Fibroblast of lung (primary cell): ENCODE results near the gene EBF4. TPM values are rescaled to one million over a fixed set of nuclear protein-coding genes. Genes with fewer than 3 reads are reported as not detected.

ENCODE experiments used
- DNase-seq, 2 donors: peaks; one replicate each; pipeline versions ENCODE4 v3.0.0 to v3.0.0-alpha.2; 2010; ENCODE audit warnings: low read depth in 2 of 2
- H2AFZ ChIP-seq: 2 replicates; pipeline ENCODE4 v1.5.1; 2012; ENCODE audit warnings: low read length, control low read depth, inconsistent platforms
- H3K27ac ChIP-seq: 2 replicates; pipeline ENCODE4 v1.5.1; 2011; ENCODE audit warnings: low read length, control low read depth; ENCODE audit not compliant: insufficient read depth
- H3K27me3 ChIP-seq: 2 replicates; pipeline ENCODE4 v1.5.1; 2011; ENCODE audit warnings: mild to moderate bottlenecking, low read length; ENCODE audit not compliant: control insufficient read depth, insufficient read depth
- H3K36me3 ChIP-seq: 2 replicates; pipeline ENCODE4 v1.5.1; 2011; ENCODE audit warnings: low read length; ENCODE audit not compliant: control insufficient read depth, insufficient read depth
- H3K4me1 ChIP-seq: 2 replicates; pipeline ENCODE4 v1.5.1; 2011; ENCODE audit warnings: low read length; ENCODE audit not compliant: control insufficient read depth, insufficient read depth; ENCODE audit errors: extremely low read depth
- H3K4me2 ChIP-seq: 2 replicates; pipeline ENCODE4 v1.5.1; 2011; ENCODE audit warnings: low read length, control low read depth; ENCODE audit not compliant: insufficient read depth; ENCODE audit errors: extremely low read depth
- H3K4me3 ChIP-seq, 4 experiments: fragments of 200-600 bp in 1 of 4; sonication (generic) in 1 of 4; replicated peaks in 1 of 4; 2 replicates each; pipeline ENCODE4 v1.5.1; 2011 to 2016; ENCODE audit warnings: low read length in 4 of 4, low read depth in 3 of 4, mild to moderate bottlenecking in 3 of 4, control low read depth in 2 of 4, inconsistent platforms in 1 of 4, mixed read lengths in 1 of 4; ENCODE audit not compliant: insufficient read depth in 1 of 4; ENCODE audit errors: control extremely low read depth in 1 of 4
- H3K79me2 ChIP-seq: 2 replicates; pipeline ENCODE4 v1.5.1; 2012; ENCODE audit warnings: mild to moderate bottlenecking, low read length, inconsistent platforms; ENCODE audit not compliant: control insufficient read depth, insufficient read depth
- H3K9ac ChIP-seq: 2 replicates; pipeline ENCODE4 v1.5.1; 2011; ENCODE audit warnings: mild to moderate bottlenecking, low read length, control low read depth; ENCODE audit not compliant: insufficient read depth
- H3K9me3 ChIP-seq: 2 replicates; pipeline ENCODE4 v1.5.1; 2012; ENCODE audit warnings: low read depth, low read length; ENCODE audit not compliant: control insufficient read depth, insufficient read depth
- H4K20me1 ChIP-seq: 2 replicates; pipeline ENCODE4 v1.5.1; 2011; ENCODE audit warnings: low read length; ENCODE audit not compliant: control insufficient read depth, insufficient read depth; ENCODE audit errors: extremely low read depth
- CTCF ChIP-seq, 2 donors: IDR thresholded peaks in 1 of 2; conservative IDR thresholded peaks in 1 of 2; 1 replicate in 1 of 2; 2 replicates in 1 of 2; pipeline ENCODE4 v1.5.1; 2011 to 2012; ENCODE audit warnings: low read length in 2 of 2, control low read depth in 1 of 2, inconsistent platforms in 1 of 2, low read depth in 1 of 2, mild to moderate bottlenecking in 1 of 2
- EZH2 ChIP-seq: IDR thresholded peaks from 2 replicates; pipeline ENCODE4 v1.5.1; 2012; ENCODE audit warnings: low read length, control low read depth, mild to moderate bottlenecking; ENCODE audit errors: missing control alignments
- polyA plus RNA-seq, 2 donors: library from polyadenylated mRNA; depleted of rRNA in 1 of 2; stranded (reverse) in 1 of 2; unstranded in 1 of 2; fragments of >200 nt; gene quantifications; 2 replicates each; pipeline ENCODE4 v1.2.1, GENCODE V29; 2011 to 2012; ENCODE audit warnings: missing spikeins in 1 of 2
- total RNA-seq: library from RNA; depleted of rRNA; stranded (reverse); fragments of >200 nt; gene quantifications from 2 replicates; pipeline ENCODE4 v1.2.1, GENCODE V29; 2014

EBF4 gene
- total and polyA plus RNA-seq, 2 donors (not counting 1 experiment from before 2014, with no cell fraction given) = 0.35 to 0.99 TPM

GRCh38 chr20:2760952-2761305 lies 68.3 kb downstream of the EBF4 start:
- H3K9me3 ChIP-seq = no peaks in the 10 kb centered on the region
- no peak overlapping the region for H3K27ac ChIP-seq
- no peaks in the 10 kb centered on the region for H3K4me1 ChIP-seq
- H3K9ac ChIP-seq = no peak overlapping the region
- no peaks in the 10 kb centered on the region for H4K20me1 ChIP-seq
- no peaks in the 10 kb centered on the region for H3K36me3 ChIP-seq
- no peak overlapping the region for H3K4me3 ChIP-seq
- peaks cover 12% of the 10 kb centered on the region for H3K27me3 ChIP-seq
- no peaks in the 10 kb centered on the region for H3K79me2 ChIP-seq
- TF ChIP-seq EZH2 (no peak), CTCF (conservative IDR thresholded peaks at IDR 0.05 in 1 of 2, IDR thresholded peaks at IDR 0.05 in 1 of 2; ENCODE audit: low read depth in 1 of 2, low read length in 2 of 2) (no peak)
- H3K4me2 ChIP-seq = no peak overlapping the region
- no peak overlapping the region for H2AFZ ChIP-seq
- no peak for DNase-seq

- DNase-seq = no peak
- H3K4me3 ChIP-seq = no peak overlapping the region
- peaks cover 12% of the 10 kb centered on the region for H3K27me3 ChIP-seq
- no peaks in the 10 kb centered on the region for H3K9me3 ChIP-seq
- no peaks in the 10 kb centered on the region for H3K4me1 ChIP-seq
- no peaks in the 10 kb centered on the region for H3K36me3 ChIP-seq
- H3K9ac ChIP-seq = no peak overlapping the region
- H2AFZ ChIP-seq = no peak overlapping the region
- H3K4me2 ChIP-seq = no peak overlapping the region
- H3K79me2 ChIP-seq = no peaks in the 10 kb centered on the region
- TF ChIP-seq EZH2 (no peak), CTCF (conservative IDR thresholded peaks at IDR 0.05 in 1 of 2, IDR thresholded peaks at IDR 0.05 in 1 of 2; ENCODE audit: low read depth in 1 of 2, low read length in 2 of 2) (no peak)
- no peak overlapping the region for H3K27ac ChIP-seq
- H4K20me1 ChIP-seq = no peaks in the 10 kb centered on the region
Observed at GRCh38 chr20:2761885-2762284, 69.3 kb downstream of the EBF4 start.

- H3K9me3 ChIP-seq = no peaks in the 10 kb centered on the region
- TF ChIP-seq EZH2 (no peak), CTCF (conservative IDR thresholded peaks at IDR 0.05 in 1 of 2, IDR thresholded peaks at IDR 0.05 in 1 of 2; ENCODE audit: low read depth in 1 of 2, low read length in 2 of 2) (no peak)
- no peak overlapping the region for H3K9ac ChIP-seq
- H3K4me1 ChIP-seq = no peaks in the 10 kb centered on the region
- no peaks in the 10 kb centered on the region for H3K36me3 ChIP-seq
- H2AFZ ChIP-seq = no peak overlapping the region
- no peaks in the 10 kb centered on the region for H3K79me2 ChIP-seq
- no peak overlapping the region for H3K4me2 ChIP-seq
- no peak overlapping the region for H3K27ac ChIP-seq
- H3K4me3 ChIP-seq = no peak overlapping the region
- DNase-seq = no peak
- H4K20me1 ChIP-seq = no peaks in the 10 kb centered on the region
- H3K27me3 ChIP-seq = peaks cover 15% of the 10 kb centered on the region
Observed at GRCh38 chr20:2762578-2763131, 70.1 kb downstream of the EBF4 start.
